ENCODE measurements around the gene ZACN.
"Not testable (repeated sequence)": the region's sequence is repeated elsewhere in the genome, so short reads cannot be mapped to it uniquely, and the experiment has no call there.

ZACN gene

DNA sequence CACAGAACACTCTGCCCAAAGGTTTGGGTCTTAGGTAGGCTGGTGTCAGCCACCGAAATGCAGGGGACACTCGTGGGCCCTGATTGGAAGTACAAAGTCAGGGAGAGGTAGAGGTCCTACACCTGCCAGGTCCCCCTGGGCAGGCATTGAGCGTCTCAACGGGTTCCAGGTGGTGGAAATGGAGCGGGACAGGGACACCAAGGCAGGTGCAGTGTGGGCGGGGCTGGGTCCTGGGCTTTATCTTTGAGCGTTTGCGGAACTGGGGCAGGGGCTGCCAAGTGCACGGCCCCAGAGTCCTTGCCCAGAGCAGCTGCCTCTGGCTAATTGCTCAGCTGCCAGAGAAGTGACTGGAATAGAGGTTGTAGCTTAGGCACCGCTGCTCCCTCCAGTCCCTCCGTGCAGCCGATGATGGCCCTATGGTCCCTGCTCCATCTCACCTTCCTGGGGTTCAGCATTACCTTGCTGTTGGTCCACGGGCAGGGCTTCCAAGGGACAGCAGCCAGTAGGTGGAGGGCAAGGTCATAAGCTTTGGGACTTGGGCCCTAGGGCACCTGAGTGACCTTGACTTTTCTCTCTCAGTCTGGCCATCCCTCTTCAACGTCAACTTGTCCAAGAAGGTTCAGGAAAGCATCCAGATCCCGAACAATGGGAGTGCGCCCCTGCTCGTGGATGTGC, at the start of gene ZACN:
ZACN (plus strand) TSS at position 323 of the 675 bp plus-strand sequence; CDS start at position 406, 83 bp downstream.
- DNase-seq (ENCODE audit: low read depth) = no peak

DNA sequence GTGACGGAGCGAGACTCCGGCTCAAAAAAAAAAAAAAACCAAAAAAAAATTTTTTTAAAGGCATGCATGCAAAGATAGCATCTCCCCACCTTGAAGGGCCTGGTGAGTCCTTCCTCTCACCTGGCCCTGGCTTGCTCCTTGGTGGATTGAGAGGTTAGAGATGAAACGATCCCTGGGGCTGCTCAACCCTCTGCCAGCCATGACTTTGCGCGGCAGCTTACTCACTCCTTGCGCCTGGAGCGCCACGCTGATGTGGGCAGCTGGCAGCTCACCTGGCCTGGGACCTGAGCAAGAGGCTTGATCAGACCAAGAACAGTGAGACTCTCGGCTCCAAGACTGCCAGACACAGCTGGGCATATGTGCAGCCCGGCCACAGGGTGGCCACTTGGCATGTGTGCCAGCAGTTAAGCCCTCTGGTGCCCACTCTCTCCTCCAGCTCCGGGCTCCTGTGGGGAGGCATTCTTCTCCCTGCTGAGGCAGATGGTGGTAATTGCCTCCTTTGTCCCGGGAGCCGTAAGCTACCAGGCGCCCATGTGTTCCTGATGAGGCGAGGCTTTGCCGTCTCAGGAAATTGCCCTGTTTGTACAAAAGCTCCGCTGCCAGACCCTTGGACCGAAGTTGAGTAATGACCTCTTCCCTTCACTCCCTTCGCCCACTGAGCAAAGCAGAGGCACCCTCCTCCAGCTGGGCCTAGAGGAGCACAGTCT, 46.8 kb upstream of the ZACN start:
- DNase-seq (ENCODE audit: low read depth) = no peak

GRCh38 chr17:76032780-76033108, 46.2 kb upstream of the ZACN start:
- no peak for DNase-seq (ENCODE audit: low read depth)

- DNase-seq (ENCODE audit: low read depth) = no peak
These were observed 45.8 kb upstream of the ZACN start for GRCh38 chr17:76033139-76033538.

- no peak for DNase-seq (ENCODE audit: low read depth)
These were observed 44.3 kb upstream of the ZACN start for GRCh38 chr17:76034428-76035350.

DNA sequence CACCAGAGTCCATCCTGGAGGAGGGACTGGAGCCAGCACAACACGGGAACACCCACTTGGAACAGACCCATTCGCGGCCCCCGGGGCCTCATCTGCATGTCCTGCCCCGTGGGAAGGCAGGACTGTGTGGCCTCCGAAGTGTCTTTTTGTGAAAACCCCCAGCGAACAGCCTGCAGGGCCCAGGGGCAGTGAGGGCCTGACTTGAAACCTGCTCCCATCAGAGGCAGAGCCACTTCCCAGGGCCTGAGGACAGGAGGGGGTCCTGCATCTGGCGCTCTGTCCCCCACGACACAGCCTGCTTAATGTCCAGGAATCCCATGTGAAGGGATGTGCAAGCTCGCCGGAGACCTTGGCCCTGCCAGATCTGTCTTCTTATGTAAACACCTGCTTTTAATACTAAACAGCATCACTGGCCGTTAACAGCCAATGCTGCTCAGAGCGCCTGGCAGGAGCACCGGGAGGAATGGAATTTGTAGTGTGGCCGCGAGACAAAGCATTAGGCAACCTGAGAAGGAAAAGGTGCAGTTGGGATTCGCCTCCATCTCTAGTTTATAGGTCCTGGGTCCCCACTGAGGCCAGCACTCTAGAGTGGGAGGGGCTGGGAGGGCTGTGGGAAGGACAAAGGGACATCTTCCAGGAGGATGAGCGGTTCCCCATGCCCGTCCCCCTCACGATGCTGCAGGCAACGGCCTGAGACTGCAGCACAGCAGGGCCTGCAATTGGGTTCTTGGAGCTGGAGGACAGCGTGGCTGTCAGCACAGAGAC, 42.3 kb upstream of the ZACN start:
- no peak for DNase-seq (ENCODE audit: low read depth)

DNA sequence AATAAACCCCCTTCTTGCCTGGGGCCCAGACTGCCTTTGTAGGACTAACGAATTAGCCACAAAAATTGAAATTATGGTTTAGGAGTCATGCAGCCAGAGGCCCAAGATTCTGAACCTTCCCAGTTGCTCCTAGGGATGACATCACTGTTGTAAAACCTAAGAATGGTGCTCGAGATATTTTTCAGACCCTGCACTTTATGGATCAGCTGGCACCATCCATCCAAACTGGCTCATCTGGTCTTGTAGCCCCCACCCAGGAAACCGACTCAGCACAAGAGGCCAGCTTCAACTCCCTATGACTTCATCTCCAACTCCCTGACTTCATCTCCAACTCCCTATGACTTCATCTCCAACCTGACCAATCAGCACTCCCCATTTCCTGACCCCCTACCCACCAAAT, 40.9 kb upstream of the ZACN start:
- no peak for DNase-seq (ENCODE audit: low read depth)

DNA sequence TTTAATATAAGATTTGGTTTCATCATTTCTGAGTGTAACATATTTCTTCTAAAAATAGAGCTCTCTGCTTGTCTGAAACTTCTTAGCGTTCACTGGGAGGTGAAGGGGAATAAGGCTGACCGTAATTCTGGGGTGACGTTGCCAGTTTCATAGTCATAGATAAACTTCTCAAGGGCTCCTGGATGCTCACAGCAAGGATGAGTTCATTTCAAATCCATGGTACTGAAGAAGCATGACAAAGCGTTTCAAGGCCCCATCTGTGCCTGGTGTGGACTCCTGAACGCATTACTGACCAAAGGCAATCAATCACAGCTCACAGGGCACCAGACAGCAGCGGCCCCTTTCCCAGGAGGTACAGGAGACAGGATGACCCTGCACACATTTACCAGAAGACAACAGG, 39.9 kb upstream of the ZACN start:
- DNase-seq (ENCODE audit: low read depth) = no peak

DNA sequence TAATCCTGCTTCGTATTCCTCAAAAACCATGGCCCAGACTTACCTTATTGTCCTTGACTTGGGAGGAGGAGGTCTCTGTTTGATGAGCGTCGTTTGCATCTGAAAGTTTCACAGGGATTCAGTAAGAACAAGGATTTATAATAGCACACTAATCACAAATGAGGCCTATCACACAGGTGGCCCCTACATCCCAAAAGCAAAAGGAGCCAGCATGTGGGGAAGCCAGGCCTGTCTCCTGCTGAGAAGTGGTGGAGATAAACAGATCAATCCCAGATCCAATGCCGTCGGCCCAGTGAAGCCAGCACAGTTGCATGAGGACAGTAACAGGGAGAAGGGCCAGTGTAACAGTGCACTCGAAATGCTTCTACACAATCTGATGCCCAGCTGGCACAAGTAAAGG, 38.6 kb upstream of the ZACN start:
- DNase-seq (ENCODE audit: low read depth) = no peak

GRCh38 chr17:76042868-76043267, 36.1 kb upstream of the ZACN start:
- DNase-seq (ENCODE audit: low read depth) = not testable (repeated sequence)

DNA sequence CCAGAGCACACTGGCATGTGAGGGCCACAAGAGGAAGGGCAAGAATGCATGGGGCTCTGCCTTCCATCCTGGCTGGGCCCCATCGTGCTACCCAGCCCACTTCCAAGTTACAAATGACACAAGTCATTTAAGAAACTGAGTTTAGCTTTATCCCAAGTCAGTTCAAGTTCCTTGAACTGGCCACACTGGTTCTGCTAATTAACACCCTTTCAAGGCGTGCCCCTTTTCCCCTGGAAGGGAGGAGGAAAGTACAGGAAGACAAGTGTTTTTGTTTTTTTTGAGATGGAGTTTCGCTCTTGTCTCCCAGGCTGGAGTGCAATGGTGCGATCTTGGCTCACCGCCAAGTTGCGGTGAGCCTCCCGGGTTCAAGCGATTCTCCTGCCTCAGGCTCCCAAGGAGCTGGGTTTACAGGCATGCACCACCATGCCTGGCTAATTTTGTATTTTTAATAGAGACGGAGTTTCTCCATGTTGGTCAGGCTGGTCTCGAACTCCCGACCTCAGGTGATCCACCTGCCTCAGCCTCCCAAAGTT, 34.4 kb upstream of the ZACN start:
- DNase-seq (ENCODE audit: low read depth) = not testable (repeated sequence)

DNA sequence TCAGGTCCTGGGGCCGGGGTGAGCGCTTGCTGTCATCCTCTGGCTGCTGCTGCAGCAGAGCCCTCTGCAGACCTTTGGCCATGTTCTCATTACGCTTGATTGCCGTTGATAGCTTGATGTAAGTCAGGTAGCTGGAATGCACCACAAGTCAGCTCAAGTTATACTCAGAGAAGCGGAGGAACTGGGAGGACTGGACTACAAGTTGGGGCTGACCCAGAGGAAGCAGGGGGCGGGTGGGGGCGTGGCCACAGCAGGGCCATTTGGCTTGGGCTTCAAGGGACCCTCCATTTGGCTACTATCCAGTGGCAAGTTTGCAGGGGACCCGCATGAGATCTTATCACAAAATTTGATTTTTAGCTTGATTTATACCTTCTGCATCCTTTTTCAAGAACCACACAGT, 32.9 kb upstream of the ZACN start:
- DNase-seq (ENCODE audit: low read depth) = no peak

DNA sequence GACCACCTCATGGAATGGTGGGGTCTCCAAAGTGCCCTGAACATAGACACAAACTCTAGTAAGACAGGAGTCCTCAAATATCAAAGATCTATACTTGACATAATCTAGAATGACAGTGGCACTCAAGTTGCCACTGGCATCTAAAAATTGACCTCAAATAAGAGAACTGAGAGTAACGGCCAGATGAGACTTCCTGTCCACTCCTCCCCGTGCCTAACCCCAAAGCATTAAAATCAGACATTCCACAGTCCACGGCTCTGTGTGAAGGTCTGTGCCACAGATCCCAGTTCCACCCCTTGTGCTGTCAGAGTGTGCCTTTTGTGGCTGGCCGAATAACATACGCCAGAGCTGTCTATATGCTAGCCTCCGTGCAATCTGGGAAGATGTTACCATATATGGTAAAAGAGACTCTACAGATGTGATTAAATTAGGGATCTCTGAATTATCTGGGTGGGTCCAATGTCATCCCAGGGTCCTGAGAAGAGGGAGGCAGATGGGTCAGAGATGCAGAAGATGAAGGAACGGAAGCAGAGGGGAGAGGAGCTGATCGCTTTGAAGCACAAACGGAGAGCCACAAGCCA, 30.9 kb upstream of the ZACN start:
- no peak for DNase-seq (ENCODE audit: low read depth)

DNA sequence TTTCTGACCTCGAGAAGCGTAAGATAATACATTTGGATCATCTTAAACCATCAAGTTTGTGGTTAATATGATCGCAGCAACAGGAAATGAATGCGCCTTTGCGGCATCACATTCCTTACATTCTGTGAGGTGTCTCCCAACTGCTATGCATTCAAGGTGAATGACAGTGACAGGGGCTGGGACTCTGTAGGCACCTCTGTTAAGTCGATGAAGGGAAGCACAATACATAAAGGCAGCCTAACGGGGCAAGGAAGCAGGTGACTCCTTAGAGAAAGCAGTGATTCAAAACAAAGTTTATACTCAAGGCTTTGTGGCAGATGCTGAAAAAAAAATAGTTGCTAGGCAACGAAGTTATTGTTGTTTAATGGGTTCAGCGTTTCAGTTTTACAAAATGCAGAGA, 30.3 kb upstream of the ZACN start:
- DNase-seq (ENCODE audit: low read depth) = no peak

DNA sequence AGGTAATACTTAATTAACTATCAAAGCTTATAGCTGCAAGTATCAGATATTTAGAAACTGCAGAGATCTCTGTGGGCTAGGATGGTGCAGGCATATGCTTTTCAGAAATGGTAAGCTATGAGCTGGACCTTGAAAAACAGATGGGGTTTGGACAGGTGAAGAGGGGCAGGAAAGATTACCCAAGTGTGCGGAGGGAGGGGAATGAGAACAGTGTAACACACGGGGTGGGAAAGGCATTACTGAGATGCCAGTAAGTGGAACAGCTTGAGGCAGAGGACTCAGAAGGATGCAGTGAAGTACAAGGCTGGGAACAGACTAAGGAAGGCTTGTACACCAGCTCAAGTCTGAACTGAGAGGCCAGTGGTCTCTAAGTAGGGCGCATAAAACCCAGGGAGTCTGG, 29.7 kb upstream of the ZACN start:
- no peak for DNase-seq (ENCODE audit: low read depth)

GRCh38 chr17:76049836-76050537, 29.0 kb upstream of the ZACN start:
- DNase-seq (ENCODE audit: low read depth) = no peak

DNA sequence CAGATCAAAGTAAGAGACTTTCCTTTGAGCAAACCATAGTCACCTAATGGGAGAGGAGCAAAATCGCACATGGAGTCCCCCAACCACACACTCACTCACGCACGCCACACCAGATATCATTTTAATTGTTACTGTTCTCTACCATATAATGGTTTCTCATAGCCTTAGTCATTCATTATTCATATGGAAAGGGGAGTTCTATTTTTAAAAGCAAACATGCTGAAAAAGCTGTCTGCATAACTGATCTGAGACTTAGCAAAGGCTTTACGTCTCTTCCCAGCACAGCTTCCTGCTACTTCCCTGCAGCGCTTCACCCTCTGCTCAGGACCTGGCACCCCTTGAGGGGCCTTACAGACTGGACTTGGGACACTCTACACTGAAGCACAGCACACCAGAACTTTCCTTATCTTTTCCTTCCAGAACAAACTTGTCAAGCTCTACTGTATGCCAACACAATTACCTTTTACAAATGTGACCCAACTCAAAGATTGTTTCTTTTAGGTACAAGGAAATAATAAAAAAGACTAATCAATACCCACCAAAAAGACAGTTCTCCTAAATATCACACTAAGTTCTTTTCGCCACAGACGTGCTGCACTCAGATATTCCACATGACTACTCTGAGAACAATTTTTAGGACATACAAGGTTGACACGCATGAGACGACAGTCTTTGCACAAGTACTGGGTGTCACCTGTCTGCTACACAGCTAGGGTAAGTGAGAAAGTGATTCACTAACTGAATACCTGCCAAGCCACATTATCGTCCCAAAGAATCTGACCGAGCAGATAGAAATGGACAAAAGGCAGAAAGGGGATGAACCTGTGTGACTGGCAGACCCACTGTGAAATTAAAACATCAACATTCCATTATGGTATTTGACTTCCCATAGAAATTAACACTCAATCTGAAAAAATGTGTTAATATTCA, 28.2 kb upstream of the ZACN start:
- no peak for DNase-seq (ENCODE audit: low read depth)

DNA sequence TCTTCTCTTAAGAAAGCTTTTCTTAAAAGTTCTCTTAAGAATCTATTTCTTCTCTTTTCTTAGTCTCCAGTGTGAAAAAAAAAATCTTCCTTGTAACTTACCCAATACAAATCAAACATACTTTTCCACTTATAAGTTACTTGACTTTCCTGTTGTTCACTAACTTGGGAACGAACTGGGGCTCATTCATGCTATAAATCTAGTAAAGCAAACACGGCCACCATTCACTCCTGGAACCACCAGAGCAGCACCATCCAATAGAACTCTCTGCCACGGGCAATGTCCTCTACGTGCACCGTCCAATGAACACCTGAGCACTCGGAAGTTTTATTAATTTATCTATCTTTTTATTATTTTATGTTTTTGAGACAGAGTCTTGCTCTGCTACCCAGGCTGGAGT, 27.4 kb upstream of the ZACN start:
- no peak for DNase-seq (ENCODE audit: low read depth)

DNA sequence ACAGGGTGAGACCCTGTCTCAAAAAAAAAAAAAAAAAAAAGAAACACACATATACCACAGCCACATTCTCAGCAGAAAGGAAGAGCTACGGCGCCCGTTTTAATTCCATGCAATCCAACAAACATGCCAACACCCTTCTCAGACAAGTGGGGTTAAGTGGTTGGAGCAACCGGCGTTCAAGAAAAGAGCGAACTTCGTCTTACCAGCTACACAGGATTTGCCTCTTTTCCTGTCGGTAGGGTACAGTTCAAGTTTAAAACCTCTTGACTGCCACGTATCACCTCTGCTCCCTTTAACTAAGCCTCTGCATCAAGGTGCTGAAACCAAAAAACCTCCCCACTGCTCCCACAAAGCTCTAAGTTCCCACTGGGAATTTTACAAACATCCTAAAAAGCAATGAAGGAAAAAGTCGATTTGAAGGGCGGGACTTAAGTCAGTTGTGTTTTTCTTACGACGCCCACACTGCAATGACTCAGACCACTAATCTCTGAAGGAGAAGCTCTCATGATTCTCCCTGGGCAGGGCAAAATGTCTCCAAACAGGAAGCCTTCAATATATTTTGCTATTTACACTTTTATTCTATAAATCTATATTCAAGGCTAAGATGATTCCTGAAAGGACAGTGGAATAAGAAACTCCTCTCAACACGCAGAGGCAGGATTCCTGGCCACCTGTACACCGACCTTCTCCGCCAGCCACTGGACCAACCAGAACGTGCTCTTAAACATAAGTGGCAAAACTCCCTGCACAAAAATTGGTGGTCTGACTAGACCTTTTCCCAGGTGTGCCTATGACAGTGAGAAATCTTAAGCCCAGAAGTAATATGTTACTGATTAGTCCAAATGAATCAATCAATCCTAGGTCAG, 25.5 kb upstream of the ZACN start:
- no peak for DNase-seq (ENCODE audit: low read depth)

Data from stimulated activated CD8-positive, alpha-beta memory T cell treated with anti-CD3 and anti-CD28 coated beads, Interleukin-15, amount 100 ng/mL, for 1 hour (primary cell).